Activated CD4-positive, CD25-positive, alpha-beta regulatory T cell (primary cell): ENCODE data around the gene HECA.

Experiments
- DNase-seq, 4 experiments: peaks; one replicate each; lab custom pipeline; 2025; lab: John Stamatoyannopoulos, UW

HECA gene

DNA sequence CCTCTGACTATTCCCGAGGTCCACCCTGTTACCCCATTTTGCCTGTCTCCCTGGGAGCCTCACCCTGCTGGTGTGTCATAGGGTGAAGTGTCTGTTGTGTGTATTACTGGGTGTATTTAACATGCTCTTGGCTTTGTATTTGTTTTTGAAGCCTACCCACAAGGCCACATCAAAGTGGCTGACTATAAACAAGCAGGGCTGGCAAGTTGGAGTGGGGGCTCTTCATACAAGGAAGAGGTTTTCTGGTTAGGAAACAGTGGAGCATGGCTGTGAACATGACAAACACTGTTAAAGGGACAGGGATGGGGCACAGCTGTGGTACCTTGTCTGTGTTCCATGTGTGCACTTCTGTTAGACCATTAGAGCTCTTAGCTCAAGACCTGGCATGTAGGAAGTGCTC is 26.3 kb downstream of the HECA start:
- no peak for DNase-seq

DNA sequence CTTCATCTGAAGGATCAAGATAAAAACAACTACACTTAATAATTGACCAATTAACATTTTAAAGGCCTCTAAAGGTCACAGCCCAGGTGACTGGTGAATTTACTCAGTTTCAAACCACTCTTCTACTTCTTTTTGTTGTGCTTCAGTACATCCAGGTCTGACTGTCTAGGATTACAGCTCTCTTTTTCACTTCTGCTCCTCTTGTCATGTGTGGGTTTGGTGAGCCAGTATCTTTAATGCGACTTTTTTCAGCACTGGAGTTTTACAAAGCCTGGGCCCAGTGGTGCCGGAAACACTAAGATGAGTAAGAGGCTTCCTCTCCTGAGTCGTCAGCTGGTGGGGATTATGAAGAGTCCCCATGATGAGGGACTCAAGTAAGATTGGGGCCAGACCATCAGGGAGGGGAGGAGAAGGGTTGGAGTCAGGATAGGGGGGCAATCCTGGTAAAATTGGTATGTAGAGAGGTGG is 27.0 kb downstream of the HECA start:
- DNase-seq: peak in 2 of 4 experiments; percentile 5 to 23

- no peak for DNase-seq
Measured at GRCh38 chr6:139164001-139164400, 29.1 kb downstream of the HECA start.

DNA sequence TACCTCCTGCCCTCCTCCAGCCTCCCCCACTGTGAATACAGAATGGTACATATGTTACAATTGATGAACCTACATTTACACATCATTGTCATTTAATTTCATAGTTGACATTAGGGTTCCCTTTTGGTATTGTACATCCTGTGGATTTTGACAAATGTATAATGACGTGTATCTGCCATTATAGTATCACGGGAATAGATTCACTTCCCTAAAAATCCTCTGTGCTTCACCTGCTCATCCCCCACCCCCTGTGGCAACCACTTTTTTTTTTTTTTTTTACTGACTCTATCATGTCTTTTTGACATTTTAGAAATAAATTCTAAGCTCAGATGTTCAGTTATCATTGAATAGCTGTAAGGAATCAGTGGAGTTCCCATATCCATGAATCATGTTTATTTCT is 30.4 kb downstream of the HECA start:
- no peak for DNase-seq

DNA sequence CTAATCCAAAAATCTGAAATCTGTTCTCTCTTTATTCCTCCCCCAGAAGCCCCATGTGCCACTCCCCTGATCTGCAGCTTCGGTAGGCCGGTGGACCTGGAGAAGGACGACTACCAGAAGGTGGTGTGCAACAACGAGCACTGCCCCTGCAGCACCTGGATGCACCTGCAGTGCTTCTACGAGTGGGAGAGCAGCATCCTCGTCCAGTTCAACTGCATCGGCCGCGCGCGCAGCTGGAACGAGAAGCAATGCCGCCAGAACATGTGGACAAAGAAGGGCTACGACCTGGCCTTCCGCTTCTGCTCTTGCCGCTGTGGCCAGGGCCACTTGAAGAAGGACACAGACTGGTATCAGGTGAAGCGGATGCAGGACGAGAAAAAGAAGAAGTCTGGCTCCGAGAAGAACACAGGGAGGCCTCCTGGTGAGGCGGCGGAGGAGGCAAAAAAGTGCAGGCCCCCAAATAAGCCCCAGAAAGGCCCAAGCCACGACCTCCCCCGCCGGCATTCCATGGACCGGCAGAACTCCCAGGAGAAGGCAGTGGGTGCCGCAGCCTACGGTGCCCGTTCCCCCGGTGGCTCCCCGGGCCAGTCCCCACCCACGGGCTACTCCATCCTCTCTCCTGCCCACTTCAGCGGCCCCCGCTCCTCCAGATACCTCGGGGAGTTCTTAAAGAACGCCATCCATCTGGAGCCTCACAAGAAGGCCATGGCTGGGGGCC is 31.5 kb downstream of the HECA start:
- no peak for DNase-seq

GRCh38 chr6:139166956-139167313 is 32.1 kb downstream of the HECA start:
- no peak for DNase-seq

GRCh38 chr6:139172151-139172550 is 37.3 kb downstream of the HECA start:
- no peak for DNase-seq

DNA sequence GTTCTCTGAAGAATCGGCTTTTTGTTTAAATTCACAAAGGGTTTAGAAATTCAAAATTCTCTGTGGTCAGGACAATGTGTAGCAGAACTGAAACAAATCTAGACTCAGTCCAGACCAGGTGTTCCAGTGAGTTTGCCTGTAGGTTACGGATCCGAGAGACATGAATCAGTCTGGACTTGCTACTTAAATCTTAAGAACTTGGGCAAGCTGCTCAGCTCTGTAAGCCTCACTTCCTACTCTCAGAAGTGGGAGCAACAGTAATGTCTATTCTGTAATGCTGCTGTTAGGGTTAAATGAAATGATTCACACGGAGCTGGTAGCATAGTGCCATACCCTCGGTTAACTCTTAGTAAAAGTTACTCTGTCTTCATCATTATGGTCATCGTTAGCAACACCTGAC is 37.7 kb downstream of the HECA start:
- no peak for DNase-seq

DNA sequence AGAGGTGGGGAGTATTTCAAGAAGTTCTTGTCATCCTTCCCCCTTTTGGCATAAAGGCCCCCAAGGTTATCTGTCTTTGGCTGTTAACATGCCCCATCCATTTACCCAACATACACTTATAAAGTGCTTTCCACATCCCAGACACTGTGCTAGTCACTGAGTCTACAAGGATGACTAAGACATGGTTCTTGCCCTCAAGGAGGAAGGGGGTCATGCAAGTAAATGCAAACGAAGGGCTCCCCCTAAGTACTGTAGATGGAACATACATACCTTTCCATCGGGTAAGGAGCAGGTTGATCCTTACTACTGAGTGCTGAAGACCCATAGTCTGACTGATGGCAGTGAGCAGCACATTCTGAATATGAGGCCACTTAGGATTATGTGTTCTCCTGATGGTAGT is 38.3 kb downstream of the HECA start:
- no peak for DNase-seq

- DNase-seq: no peak
Measured at GRCh38 chr6:139173822-139174221, 38.9 kb downstream of the HECA start.

GRCh38 chr6:139174961-139175360 is 40.1 kb downstream of the HECA start:
- no peak for DNase-seq

DNA sequence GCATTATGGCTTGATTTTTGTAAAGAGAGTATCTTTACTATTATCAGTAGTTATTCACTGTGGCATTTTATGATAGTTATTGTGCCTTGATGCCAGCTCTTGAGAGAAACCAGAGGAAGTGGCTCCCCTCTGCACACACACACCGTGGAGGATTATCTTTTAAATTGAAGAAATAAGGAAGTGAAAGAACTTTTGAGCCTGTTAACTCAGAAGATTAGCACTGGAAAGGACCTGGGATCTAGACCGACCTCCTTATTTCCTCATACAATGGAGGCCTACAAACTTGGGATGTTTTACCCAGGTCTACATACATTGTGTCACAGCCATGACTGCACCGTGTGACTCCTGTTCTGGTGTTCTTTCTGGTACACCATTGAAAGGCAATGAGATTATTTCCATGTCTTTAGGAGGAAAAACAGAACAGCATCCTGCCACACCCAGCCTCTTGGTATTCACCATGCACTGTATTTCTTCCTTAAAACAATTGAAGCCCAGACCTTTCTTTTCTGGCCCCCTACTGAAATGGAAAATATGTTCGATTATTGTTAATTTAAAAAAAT is 40.6 kb downstream of the HECA start:
- DNase-seq: no peak

DNA sequence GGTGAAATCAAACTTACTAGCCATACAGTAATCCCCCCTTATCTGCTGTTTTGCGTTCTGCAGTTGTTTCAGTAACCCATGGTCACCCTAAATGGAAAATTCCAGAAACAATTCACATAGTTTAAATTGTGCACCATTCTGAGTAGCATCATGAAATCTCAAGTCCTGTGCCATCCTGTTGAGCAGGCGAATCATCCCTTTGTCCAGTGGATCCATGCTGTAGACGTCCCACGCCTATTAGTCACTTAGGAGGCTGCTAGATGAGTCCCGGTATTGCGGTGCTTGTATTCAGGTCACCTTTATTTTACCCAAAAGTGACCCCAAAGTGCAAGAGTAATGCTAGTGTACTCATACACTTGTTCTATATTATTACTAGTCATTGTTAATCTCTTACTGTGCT is 46.4 kb downstream of the HECA start:
- no peak for DNase-seq

DNA sequence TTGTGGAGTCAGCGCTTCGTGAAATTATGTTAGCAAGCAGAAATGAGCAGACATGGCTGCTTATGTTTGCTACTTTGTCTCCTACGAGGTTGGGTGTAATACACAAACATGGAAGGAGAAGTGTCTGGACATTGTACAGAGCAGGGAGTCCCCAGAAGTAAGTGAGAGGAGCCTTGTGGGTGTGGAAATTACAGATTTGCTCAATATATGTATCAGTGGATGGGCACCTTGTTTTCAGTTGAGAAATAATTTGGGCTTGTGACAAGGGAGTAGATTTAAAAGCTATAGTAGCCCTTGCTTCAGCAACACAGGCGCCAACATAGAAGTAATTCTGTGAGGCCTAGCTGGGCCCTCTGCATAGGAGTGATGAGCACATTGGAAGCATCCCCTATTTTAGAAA is 49.2 kb downstream of the HECA start:
- DNase-seq: no peak

DNA sequence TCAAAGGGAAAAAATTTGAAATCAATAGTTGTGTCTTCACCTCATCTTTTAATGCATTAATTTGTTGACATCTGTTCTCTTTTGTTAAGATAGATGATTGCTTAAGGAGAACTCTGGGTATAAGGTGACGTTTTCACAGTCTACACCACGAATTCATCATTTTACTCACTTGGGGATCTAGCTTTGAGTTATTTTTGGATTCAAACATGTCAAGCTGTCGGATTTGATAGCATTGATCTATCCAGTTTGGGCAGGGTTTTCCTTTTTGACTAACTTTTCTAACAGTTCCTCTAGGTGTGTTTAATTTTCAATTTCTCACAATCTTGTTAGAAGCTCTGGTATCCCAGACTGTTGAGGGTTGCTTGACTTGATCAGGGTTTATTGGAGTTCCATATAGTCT is 49.6 kb downstream of the HECA start:
- DNase-seq: no peak

GRCh38 chr6:139186242-139186641 is 51.4 kb downstream of the HECA start:
- no peak for DNase-seq

- no peak for DNase-seq
Measured at GRCh38 chr6:139186692-139187091, 51.8 kb downstream of the HECA start.

GRCh38 chr6:139187489-139187888 is 52.6 kb downstream of the HECA start:
- no peak for DNase-seq

DNA sequence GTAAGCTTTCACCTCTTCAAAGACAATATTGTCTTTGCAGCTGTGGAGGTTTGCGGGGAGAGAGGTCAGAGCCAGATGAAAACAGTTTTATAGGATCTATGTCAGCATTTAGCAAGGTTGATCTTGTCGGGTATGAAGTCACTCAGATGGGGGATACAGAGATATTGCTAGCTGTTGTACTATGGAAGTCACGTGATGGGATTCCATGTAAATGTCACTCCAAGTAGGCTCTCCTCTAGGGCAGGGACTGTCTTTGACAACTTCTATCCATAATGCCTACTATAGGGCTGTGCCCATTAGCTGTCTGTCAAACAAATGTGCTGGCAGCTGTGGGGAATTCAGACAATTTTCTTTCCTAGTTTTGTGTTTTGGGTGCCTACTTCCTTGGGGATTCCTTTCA is 54.8 kb downstream of the HECA start:
- DNase-seq: no peak

DNA sequence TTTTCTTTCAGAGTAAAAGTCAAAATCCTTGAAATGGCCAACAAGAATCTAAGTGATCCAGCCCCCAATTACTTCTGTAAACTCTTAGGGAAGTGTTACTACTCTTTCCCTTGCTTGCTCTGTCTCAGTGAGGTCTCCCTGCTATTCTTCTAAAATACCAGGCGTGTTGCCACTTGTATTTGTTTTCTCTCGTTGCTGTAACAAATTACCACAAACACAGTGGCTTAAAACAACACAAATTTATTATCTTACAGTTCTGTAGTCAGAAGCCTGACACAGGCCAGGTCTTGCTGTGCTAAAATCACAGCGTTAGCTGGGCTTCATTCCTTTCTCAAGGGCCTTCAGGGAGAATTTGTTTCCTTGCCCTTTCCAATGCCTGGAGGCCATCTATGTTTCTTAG is 59.9 kb downstream of the HECA start:
- no peak for DNase-seq

- no peak for DNase-seq
Measured at GRCh38 chr6:139198529-139199288, 63.8 kb downstream of the HECA start.

GRCh38 chr6:139201378-139201777 is 66.5 kb downstream of the HECA start:
- DNase-seq: no peak

DNA sequence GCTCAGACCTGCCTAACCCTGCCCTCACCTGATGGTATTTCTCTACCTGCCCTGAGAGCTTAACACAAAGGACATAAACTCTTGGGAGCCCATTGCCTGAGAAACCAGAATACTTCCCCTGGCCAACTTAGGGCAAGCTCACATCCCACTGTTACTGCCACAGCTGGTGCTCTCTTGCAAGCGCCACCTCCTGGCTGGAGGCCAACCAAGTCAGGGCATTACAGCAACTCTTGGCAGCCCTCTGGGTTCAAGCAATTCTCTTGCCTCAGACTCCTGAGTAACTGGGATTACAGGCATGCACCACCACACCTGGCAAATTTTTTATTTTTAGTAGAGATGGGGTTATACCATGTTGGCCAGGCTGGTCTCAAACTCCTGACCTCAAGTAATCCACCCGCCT is 70.1 kb downstream of the HECA start:
- DNase-seq: no peak
